T-cell (primary cell): ENCODE data around the gene FBXO3. TPM values are rescaled to one million over a fixed set of nuclear protein-coding genes. Genes with fewer than 3 reads are reported as not detected.

Experiments used
- ATAC-seq, 4 experiments: fragments of 200-7000 bp in 3 of 4; fragments of 150-1000 bp in 1 of 4; cut with Tn5 transposase; replicated peaks in 1 of 4; 1 replicate in 3 of 4; 2 replicates in 1 of 4; pipeline ENCODE4 v1.10.0; 2021; ENCODE audit warnings: moderate library complexity in 3 of 4, mild to moderate bottlenecking in 2 of 4, moderate number of reproducible peaks in 1 of 4
- CTCF ChIA-PET, 2 donors: fragments of 300-600 bp; sonication (Branson Sonifier 250); formaldehyde crosslinking; loops; one replicate each; lab custom pipeline; 2022; ENCODE audit warnings: antibody characterized with exemption in 2 of 2; lab: Charles Lee
- POLR2A ChIA-PET, 2 donors: fragments of 300-600 bp; sonication (Branson Sonifier 250); formaldehyde crosslinking; loops; one replicate each; lab custom pipeline; 2022; ENCODE audit warnings: antibody characterized with exemption in 2 of 2; lab: Charles Lee
- DNase-seq, 35 experiments: peaks; one replicate each; pipeline versions ENCODE4 v3.0.0 to v3.0.0-alpha.2; 2013 to 2023
- H3K27ac ChIP-seq: one replicate; pipeline ENCODE4 v1.5.1; 2013; ENCODE audit warnings: low read length
- H3K27me3 ChIP-seq, 2 experiments: replicated peaks in 1 of 2; 1 replicate in 1 of 2; 2 replicates in 1 of 2; pipeline versions ENCODE4 v1.6.1 to v1.7.0; 2013; ENCODE audit warnings: low read length in 1 of 2, mixed read lengths in 1 of 2; ENCODE audit not compliant: control insufficient read depth in 2 of 2, insufficient read depth in 2 of 2; ENCODE audit errors: extremely low read depth in 1 of 2
- H3K36me3 ChIP-seq, 2 donors: 1 replicate in 1 of 2; 2 replicates in 1 of 2; pipeline versions ENCODE4 v1.6.1 to v1.7.0; 2013; ENCODE audit warnings: low read length in 1 of 2; ENCODE audit not compliant: control insufficient read depth in 2 of 2, insufficient read depth in 1 of 2; ENCODE audit errors: extremely low read depth in 1 of 2
- H3K4me1 ChIP-seq, 2 experiments: 1 replicate in 1 of 2; 2 replicates in 1 of 2; pipeline versions ENCODE4 v1.6.1 to v1.7.0; 2013; ENCODE audit warnings: low read length in 2 of 2, mixed read lengths in 1 of 2; ENCODE audit not compliant: insufficient read depth in 2 of 2, control insufficient read depth in 1 of 2; ENCODE audit errors: extremely low read depth in 1 of 2
- H3K4me3 ChIP-seq, 2 donors: 1 replicate in 1 of 2; 2 replicates in 1 of 2; pipeline versions ENCODE4 v1.5.1 to v1.7.0; 2013; ENCODE audit warnings: mild to moderate bottlenecking in 2 of 2, low read length in 1 of 2, moderate library complexity in 1 of 2; ENCODE audit not compliant: control insufficient read depth in 1 of 2; ENCODE audit errors: extremely low read depth in 1 of 2
- H3K9me3 ChIP-seq: 2 replicates; pipeline ENCODE4 v1.7.0; 2013
- H3K27ac Mint-ChIP-seq, 2 donors: one replicate each; pipeline ENCODE4 v1.8.0; 2020 to 2021; ENCODE audit warnings: mild to moderate bottlenecking in 2 of 2, mixed read lengths in 2 of 2
- H3K27me3 Mint-ChIP-seq, 2 donors: one replicate each; pipeline ENCODE4 v1.8.0; 2021 to 2022; ENCODE audit warnings: mixed read lengths in 2 of 2
- H3K36me3 Mint-ChIP-seq: one replicate; pipeline ENCODE4 v1.8.0; 2021; ENCODE audit warnings: mixed read lengths
- H3K4me1 Mint-ChIP-seq, 3 donors: one replicate each; pipeline ENCODE4 v1.8.0; 2020 to 2022; ENCODE audit warnings: mixed read lengths in 3 of 3, mild to moderate bottlenecking in 1 of 3
- H3K4me3 Mint-ChIP-seq, 3 donors: one replicate each; pipeline ENCODE4 v1.8.0; 2020 to 2022; ENCODE audit warnings: mild to moderate bottlenecking in 3 of 3, mixed read lengths in 3 of 3, moderate library complexity in 3 of 3
- H3K9me3 Mint-ChIP-seq, 3 donors: one replicate each; pipeline ENCODE4 v1.8.0; 2020 to 2022; ENCODE audit warnings: mixed read lengths in 3 of 3
- WGBS: methylation state at CpG from one replicate; pipeline ENCODE4 v1.1.5; 2013; ENCODE audit warnings: missing lambda C conversion rate; ENCODE audit not compliant: insufficient coverage; 5-methylcytosine and 5-hydroxymethylcytosine counted together
- total RNA-seq, 35 experiments: library from RNA in 6 of 35; stranded (reverse) in 6 of 35; fragments of 120-200 nt in 1 of 35; gene quantifications; one replicate each; pipeline versions ENCODE4 v1.2.1 to v1.2.4 and lab custom pipeline; 2013 to 2026

FBXO3 gene
- total RNA-seq, 5 donors from 2014 or later (not counting 1 experiment from before 2014, with no cell fraction given) = 37.1 to 60.0 (median 41.1) TPM

- WGBS = 11% methylated on average over 16 of the region's 23 CpGs
- peak overlapping the region; percentile 94 to 95 for H3K27ac Mint-ChIP-seq
- ChIA-PET CTCF (interaction anchor here in 1 of 2 donors (0.6 kb wide), 1 partner anchor 75 kb away, joined by 3 read pairs; no protein-coding TSS in a partner anchor), POLR2A (no interaction called here)
- peak overlapping the region; percentile 51 to 90 for H3K4me3 ChIP-seq
- H3K36me3 ChIP-seq = peaks cover 0 to 8% of the 10 kb centered on the region in 2 donors
- ATAC-seq (no peak), DNase-seq (no peak)
- H3K9me3 Mint-ChIP-seq = no peaks in the 10 kb centered on the region
- peaks cover 6% of the 10 kb centered on the region for H3K36me3 Mint-ChIP-seq
- peaks cover 8 to 48% of the 10 kb centered on the region in 2 experiments for H3K4me1 ChIP-seq
- peaks cover 42 to 48% (median 46%) of the 10 kb centered on the region in 3 donors for H3K4me1 Mint-ChIP-seq
- peaks cover 2 to 22% of the 10 kb centered on the region in 2 experiments for H3K27me3 ChIP-seq
- peak overlapping the region; percentile 76 for H3K27ac ChIP-seq
- peak overlapping the region; percentile 93 to 97 (median 96) for H3K4me3 Mint-ChIP-seq
- H3K9me3 ChIP-seq = no peaks in the 10 kb centered on the region
- peaks cover 5 to 12% of the 10 kb centered on the region in 2 donors for H3K27me3 Mint-ChIP-seq
Observed at GRCh38 chr11:33774736-33775466, 581 bp upstream of the FBXO3 start.

- CTCF ChIA-PET = interaction anchor here (0.5 to 1.3 kb wide), 4 partner anchors 31 to 606 kb away, joined by 3 to 5 read pairs (median 4); no protein-coding TSS in a partner anchor
- DNase-seq = peak in 34 of 35 experiments; percentile 2 to 59 (median 30)
Observed at GRCh38 chr11:33773404-33773986, 825 bp downstream of the FBXO3 start.

DNA sequence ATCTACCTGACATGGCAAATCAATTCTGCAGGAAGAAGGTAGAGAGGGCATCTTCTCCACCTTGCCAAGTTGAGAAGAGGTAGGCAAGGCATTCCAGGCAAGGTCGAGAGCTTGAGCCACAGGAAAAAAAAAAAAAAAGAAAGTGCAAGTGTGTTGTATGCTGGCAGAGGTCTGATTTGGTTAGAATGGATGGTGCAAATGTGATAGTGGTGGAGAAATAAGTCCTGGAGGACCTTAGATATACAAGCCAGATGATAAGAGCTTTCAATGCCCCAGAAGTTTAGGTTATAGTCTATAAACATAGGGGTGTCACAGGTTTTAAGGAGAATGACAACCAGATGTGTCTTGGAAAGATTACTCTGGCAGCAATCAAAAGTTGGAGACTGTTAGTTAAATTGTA lies 1.4 kb downstream of the FBXO3 start:
- Mint-ChIP-seq H3K4me1 (peaks cover 42 to 51% (median 48%) of the 10 kb centered on the region in 3 donors), H3K27ac (peak overlapping the region; percentile 12 to 93), H3K4me3 (peak overlapping the region; percentile 93 to 97 (median 96)), H3K9me3 (no peaks in the 10 kb centered on the region), H3K36me3 (peaks cover 18% of the 10 kb centered on the region), H3K27me3 (peaks cover 0 to 1% of the 10 kb centered on the region in 2 donors)
- peaks cover 2 to 23% of the 10 kb centered on the region in 2 donors for H3K36me3 ChIP-seq
- WGBS = no CpG with 5 or more reads among the region's 1 CpG
- ATAC-seq (no peak), DNase-seq (no peak)
- no peak overlapping the region for H3K27ac ChIP-seq
- H3K4me1 ChIP-seq = peaks cover 8 to 38% of the 10 kb centered on the region in 2 experiments
- CTCF ChIA-PET = interaction anchor here (0.5 to 1.3 kb wide), 6 partner anchors 10 to 665 kb away, joined by 3 to 5 read pairs (median 3); no protein-coding TSS in a partner anchor
- H3K27me3 ChIP-seq = peaks cover 2 to 10% of the 10 kb centered on the region in 2 experiments
- peak overlapping the region; percentile 19 to 90 for H3K4me3 ChIP-seq
- POLR2A ChIA-PET = interaction anchor here in 1 of 2 donors (0.6 kb wide), 1 partner anchor 62 kb away, joined by 5 read pairs; no protein-coding TSS in a partner anchor
- H3K9me3 ChIP-seq = no peaks in the 10 kb centered on the region

More at GRCh38 chr11:33773404-33773986, 825 bp downstream of the FBXO3 start:
- Histone ChIP-seq H3K36me3 (peaks cover 0 to 18% of the 10 kb centered on the region in 2 donors), H3K4me3 (peak overlapping the region; percentile 82 to 90), H3K27ac (peak overlapping the region; percentile 53), H3K4me1 (peaks cover 8 to 45% of the 10 kb centered on the region in 2 experiments), H3K27me3 (peaks cover 2 to 16% of the 10 kb centered on the region in 2 experiments), H3K9me3 (no peaks in the 10 kb centered on the region)
- H3K4me3 Mint-ChIP-seq = peak overlapping the region; percentile 93 to 97 (median 96)
- POLR2A ChIA-PET = no interaction called here
- peaks cover 15% of the 10 kb centered on the region for H3K36me3 Mint-ChIP-seq
- H3K27ac Mint-ChIP-seq = peak overlapping the region; percentile 90 to 93
- H3K4me1 Mint-ChIP-seq = peaks cover 42 to 52% (median 51%) of the 10 kb centered on the region in 3 donors
- peaks cover under 1 to 4% of the 10 kb centered on the region in 2 donors for H3K27me3 Mint-ChIP-seq
- 1% methylated on average over 8 of the region's 22 CpGs for whole genome bisulfite sequencing
- ATAC-seq = peak; percentile 29 to 39 (median 32)
- H3K9me3 Mint-ChIP-seq = no peaks in the 10 kb centered on the region

GRCh38 chr11:33772300-33772699 lies 2.0 kb downstream of the FBXO3 start:
- Mint-ChIP-seq H3K27ac (peak overlapping the region; percentile 12 to 23), H3K4me3 (peak overlapping the region; percentile 93 to 97 (median 96)), H3K36me3 (peaks cover 21% of the 10 kb centered on the region), H3K27me3 (peaks cover 0 to 1% of the 10 kb centered on the region in 2 donors), H3K4me1 (peaks cover 42 to 49% (median 48%) of the 10 kb centered on the region in 3 donors), H3K9me3 (no peaks in the 10 kb centered on the region)
- CTCF ChIA-PET = interaction anchor here (0.6 to 1.3 kb wide), 5 partner anchors 10 to 1715 kb away, joined by 3 to 4 read pairs (median 3); no protein-coding TSS in a partner anchor
- peak in 1 of 35 experiments; percentile 2 for DNase-seq
- POLR2A ChIA-PET = interaction anchor here in 1 of 2 donors (0.6 to 0.7 kb wide), 2 partner anchors 62 to 396 kb away, joined by 3 to 5 read pairs; no protein-coding TSS in a partner anchor
- WGBS = 92% methylated on average over 4 of the region's 4 CpGs
- no peaks in the 10 kb centered on the region for H3K9me3 ChIP-seq
- ATAC-seq = no peak
- H3K27me3 ChIP-seq = peaks cover 2 to 8% of the 10 kb centered on the region in 2 experiments
- no peak overlapping the region for H3K27ac ChIP-seq
- peaks cover 2 to 27% of the 10 kb centered on the region in 2 donors for H3K36me3 ChIP-seq
- peaks cover 8 to 33% of the 10 kb centered on the region in 2 experiments for H3K4me1 ChIP-seq
- no peak overlapping the region for H3K4me3 ChIP-seq

GRCh38 chr11:33770236-33770635 lies 4.1 kb downstream of the FBXO3 start:
- H3K27me3 Mint-ChIP-seq = no peaks in the 10 kb centered on the region
- H3K27ac Mint-ChIP-seq = peak overlapping the region in 1 of 2 donors; percentile 5
- ATAC-seq = no peak
- Histone ChIP-seq H3K27me3 (no peaks in the 10 kb centered on the region), H3K4me1 (peaks cover 8 to 22% of the 10 kb centered on the region in 2 experiments), H3K27ac (no peak overlapping the region), H3K9me3 (no peaks in the 10 kb centered on the region), H3K36me3 (peaks cover 2 to 46% of the 10 kb centered on the region in 2 donors), H3K4me3 (no peak overlapping the region)
- no peaks in the 10 kb centered on the region for H3K9me3 Mint-ChIP-seq
- H3K36me3 Mint-ChIP-seq = peaks cover 39% of the 10 kb centered on the region
- ChIA-PET CTCF (no interaction called here), POLR2A (no interaction called here)
- H3K4me1 Mint-ChIP-seq = peaks cover 36 to 55% (median 48%) of the 10 kb centered on the region in 3 donors
- no CpG with 5 or more reads among the region's 2 CpGs for WGBS
- DNase-seq = no peak
- no peak overlapping the region for H3K4me3 Mint-ChIP-seq

DNA sequence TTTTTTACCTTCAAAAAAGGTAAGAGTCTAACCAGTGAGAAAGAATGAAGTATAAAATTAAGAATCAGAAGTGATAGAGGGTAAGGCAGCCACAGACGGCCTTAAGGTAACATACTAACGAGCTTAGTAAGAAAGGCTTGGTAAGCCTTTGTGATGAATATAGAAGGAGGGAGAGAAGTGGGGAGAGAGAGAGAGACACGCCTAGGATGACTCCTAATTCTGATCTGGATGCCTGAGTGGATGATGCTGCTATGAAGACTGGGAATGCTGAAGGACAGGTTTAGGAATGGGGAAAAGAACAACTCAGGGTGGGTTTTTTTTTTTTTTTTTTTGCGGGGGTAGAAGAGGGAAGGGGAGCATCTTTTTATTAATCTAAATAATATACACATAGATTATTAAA lies 4.8 kb downstream of the FBXO3 start:
- H3K9me3 Mint-ChIP-seq = no peaks in the 10 kb centered on the region
- peaks cover 8 to 15% of the 10 kb centered on the region in 2 experiments for H3K4me1 ChIP-seq
- H3K4me1 Mint-ChIP-seq = peaks cover 36 to 48% (median 41%) of the 10 kb centered on the region in 3 donors
- no peak overlapping the region for H3K4me3 Mint-ChIP-seq
- H3K9me3 ChIP-seq = no peaks in the 10 kb centered on the region
- POLR2A ChIA-PET = no interaction called here
- H3K27me3 Mint-ChIP-seq = no peaks in the 10 kb centered on the region
- CTCF ChIA-PET = interaction anchor here in 1 of 2 donors (0.5 kb wide), 1 partner anchor 282 kb away, joined by 3 read pairs; the partner anchor contains the start of gene CAPRIN1
- H3K27me3 ChIP-seq = no peaks in the 10 kb centered on the region
- H3K27ac Mint-ChIP-seq = peak overlapping the region in 1 of 2 donors; percentile 30
- ATAC-seq = no peak
- H3K4me3 ChIP-seq = no peak overlapping the region
- H3K36me3 ChIP-seq = peaks cover 2 to 53% of the 10 kb centered on the region in 2 donors
- peaks cover 45% of the 10 kb centered on the region for H3K36me3 Mint-ChIP-seq
- DNase-seq = no peak
- 92% methylated on average over 3 of the region's 4 CpGs for WGBS
- no peak overlapping the region for H3K27ac ChIP-seq
